NCI-H2107 treated with DMSO at 0.1 percent for 48 hours (cell line): ENCODE results near the gene NLRP6.
"Not testable (repeated sequence)": the region's sequence is repeated elsewhere in the genome, so short reads cannot be mapped to it uniquely, and the experiment has no call there.

ENCODE experiments used
- DNase-seq: peaks from one replicate; lab custom pipeline; 2025; ENCODE audit not compliant: unreplicated experiment; lab: John Stamatoyannopoulos, UW

The NLRP6 gene

DNA sequence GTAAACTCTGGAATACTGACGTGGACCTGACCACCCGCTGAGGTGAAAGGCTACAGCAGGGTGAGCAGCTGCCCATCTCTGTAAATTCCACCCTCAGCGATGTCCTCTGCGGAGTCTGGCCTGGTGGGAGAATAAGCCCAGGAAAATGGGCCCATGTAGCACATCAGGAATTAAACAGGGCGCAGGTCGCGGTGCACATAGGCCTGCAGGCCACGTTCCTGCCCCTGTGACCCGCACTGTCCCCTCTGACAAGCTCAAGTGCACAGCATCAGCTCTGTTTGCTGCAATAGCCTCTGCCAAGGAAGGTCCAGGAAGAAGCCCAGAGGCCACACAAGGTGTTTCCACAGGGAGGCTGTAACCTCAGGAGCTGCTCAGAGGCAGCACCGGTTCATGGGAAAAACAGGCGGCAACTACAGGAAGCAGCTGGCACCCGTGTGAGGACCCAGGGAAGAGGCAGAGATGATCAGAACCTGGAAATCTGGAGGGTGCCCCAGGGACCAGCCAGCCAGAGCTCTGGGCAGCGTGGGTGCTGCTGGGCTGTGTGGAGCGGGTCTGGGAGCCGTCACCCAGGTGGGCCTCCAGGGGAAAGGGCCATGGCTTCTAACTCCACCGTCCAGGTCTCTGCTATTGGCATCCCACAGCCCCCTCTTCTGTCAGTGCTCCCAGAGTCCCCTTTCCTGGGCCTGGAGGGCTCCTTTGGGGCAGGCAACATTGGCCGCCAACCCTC, 28.6 kb downstream of the NLRP6 start:
- DNase-seq, result no peak

DNA sequence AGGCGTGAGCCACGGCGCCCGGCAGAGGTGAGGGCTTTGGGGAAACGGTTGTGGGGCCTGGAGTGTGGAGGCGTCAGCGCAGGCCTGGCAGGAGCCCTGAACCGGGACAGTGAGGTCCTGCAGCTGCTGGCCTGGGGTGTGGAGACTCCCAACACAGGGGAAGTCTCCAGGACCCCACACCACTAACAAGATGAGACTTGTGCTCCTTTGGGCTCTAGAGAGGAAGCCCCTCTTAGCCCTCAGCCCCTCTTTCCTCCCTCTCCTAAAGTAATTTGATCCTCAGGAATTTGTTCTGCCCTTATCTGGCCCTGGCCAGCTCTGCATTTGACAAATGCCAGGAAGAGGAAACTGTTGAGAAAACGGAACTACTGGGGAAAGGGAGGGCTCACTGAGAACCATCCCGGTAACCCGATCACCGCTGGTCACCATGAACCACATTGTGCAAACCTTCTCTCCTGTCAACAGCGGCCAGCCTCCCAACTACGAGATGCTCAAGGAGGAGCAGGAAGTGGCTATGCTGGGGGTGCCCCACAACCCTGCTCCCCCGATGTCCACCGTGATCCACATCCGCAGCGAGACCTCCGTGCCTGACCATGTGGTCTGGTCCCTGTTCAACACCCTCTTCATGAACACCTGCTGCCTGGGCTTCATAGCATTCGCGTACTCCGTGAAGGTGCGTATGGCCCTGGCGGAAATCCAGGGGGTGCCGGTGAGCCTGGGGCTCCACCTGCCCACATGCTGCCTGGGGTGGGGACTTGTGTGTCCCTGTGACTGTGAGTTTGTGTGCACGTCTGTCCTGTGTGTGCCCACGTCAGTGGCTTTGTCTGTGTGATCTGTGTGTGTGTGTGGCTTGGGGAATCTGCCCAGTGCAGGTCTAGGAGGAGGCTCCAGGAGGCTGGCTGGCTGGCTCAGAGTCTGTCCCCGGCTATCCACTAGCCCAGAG, 29.8 kb downstream of the NLRP6 start, which contains the start of gene IFITM2:
IFITM2 (plus strand) TSS at position 51 of the 943 bp plus-strand sequence; CDS start at position 428, 377 bp downstream.
- peak; percentile 24 for DNase-seq

DNA sequence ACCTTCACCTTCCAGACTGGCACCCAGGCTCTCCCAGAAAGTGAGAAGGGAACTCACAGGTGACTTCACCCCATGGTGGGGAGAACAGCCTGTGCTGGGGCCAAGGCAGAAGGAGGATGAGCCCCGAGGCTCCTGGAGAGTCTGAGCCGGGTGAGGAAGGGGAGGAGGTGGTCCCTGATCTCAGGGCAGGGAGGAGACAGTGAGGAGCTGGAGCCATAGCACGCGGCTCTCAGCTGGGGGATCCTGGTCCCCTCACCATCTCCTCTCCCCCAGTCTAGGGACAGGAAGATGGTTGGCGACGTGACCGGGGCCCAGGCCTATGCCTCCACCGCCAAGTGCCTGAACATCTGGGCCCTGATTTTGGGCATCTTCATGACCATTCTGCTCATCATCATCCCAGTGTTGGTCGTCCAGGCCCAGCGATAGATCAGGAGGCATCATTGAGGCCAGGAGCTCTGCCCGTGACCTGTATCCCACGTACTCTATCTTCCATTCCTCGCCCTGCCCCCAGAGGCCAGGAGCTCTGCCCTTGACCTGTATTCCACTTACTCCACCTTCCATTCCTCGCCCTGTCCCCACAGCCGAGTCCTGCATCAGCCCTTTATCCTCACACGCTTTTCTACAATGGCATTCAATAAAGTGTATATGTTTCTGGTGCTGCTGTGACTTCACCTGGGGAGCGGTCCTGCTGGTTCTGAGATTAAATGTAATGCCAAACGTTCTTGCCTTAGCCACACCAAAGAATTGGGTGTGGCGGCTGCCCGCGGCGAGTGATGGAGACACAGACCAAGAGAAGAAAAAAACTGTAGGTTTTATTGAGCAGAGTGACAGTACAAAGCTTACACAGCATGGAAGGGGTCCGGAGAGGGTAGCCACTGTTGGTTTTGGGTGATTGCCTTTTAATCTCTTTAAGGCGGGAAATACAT, 30.8 kb downstream of the NLRP6 start:
- not testable (repeated sequence) for DNase-seq

DNA sequence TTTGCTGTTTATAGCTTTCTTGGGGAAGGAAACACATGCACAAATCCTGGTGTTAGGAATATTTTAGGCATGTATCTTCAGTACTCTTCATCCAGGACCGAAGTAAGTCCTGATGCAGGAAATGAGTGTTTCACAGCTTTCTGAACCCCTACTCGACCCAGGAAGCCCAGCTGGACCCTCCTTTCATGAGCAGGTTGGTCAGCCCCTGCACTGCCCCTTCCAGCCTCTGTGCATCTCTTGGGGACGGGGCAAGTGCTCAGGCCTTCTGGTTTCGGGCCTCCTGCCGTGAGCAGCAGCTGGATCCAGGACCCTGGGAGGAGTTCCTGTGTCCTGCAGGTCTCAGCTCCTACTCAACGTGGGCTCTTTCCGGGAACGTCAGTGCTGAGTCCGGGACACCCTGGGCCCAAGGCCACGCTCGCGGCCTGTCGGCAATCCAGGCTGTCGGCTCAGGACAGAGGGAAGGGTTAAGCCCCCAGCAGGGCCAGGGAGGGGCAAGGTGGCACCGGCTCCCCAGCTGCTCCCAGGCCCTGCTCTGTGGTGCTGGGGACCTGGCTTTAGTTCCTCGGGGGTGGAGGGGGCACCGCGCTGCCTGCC, 31.9 kb downstream of the NLRP6 start:
- not testable (repeated sequence) for DNase-seq

DNA sequence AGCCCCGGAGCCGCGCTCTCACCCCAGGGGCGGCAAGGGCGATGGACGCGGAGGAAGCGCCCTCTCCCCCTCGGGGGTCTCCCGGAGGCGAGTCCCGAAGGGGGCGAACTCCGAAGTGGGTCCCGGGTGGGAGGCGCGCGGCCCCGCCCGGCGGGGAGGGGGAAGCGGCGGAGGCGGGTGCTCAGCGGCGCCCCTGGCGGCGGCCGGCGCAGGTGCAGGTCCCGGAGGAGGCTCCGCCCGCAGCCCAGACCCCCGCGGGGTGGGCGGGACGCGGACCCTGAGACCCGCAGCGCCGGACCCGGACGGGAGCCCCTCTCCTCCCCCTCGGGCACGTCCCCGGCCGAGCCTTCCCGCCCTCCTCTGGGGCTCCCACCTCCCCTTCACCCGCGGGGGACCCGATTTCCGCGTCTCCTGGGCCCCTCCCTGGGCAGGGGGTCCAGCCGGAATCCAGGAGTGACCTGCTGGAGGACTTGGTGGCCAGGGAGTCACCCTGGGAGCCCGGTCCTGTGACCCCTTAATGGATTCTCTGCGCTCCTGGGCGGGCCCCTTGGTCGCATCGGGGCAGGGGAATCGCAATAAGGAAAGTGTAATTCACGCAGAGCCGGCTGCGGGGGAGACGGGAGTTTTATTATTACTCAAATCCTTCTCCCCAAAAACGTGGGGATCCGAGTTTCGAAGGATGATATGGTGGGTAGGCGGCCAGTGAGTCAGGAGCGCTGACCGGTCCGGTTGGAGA, 33.0 kb downstream of the NLRP6 start:
- DNase-seq, result not testable (repeated sequence)

DNA sequence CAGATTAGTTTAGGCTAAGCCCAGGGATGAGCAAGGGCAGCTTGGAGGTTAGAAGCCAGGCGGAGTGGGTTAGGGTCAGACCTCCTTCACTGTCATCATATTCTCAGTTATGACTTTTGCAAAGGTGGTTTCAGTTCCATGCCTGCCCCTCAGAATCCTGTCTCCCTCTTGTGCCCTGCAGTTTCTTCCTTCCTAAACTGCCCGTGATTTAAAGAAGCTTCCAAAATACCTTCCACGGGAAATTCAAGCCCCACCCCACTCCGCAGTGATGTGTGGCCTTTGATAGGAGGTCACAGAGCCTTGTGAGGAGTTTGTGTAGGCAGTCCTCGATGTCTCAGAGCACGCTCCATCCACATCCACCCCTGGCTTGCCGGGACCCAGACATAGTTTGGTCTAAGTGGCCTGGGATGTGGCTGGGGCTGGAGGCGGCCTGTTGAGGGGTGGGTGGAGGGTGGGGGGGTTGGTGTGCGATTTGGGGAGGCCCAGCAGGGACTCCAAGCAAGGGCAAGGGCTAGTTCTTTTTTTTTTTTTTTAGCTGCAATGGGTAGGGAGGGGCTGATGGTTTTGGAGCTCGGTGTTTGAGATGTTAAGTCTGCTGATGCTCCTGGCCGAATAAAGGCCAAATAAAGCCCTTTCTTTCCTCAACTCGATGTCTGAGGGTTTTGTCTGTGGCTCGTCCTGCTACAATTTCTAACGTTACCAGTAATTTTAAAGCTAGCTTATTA, 34.0 kb downstream of the NLRP6 start:
- no peak for DNase-seq

DNA sequence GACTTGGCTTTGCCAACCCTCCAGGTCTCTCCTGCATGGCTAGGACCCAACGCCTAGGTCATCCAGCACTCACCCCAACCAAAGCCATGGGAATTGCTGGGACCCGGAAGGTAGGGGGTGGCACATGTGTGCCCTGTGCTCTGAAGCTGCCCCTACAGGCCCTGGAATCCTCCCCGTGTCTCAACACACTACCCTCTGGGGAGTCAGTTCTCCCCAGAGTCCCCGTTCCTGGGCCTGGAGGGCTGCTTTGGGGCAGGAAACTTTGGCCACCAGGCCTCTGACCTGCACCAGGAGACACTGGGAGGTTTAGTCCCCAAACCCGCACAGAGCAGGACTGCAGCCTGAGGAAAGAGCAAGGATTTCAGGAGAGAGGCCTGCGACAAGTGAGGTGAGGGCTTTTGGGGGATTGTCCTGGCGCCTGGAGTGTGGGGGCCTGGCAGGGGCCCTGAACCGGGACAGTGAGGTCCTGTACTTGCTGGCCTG, 35.1 kb downstream of the NLRP6 start:
- DNase-seq, result no peak

DNA sequence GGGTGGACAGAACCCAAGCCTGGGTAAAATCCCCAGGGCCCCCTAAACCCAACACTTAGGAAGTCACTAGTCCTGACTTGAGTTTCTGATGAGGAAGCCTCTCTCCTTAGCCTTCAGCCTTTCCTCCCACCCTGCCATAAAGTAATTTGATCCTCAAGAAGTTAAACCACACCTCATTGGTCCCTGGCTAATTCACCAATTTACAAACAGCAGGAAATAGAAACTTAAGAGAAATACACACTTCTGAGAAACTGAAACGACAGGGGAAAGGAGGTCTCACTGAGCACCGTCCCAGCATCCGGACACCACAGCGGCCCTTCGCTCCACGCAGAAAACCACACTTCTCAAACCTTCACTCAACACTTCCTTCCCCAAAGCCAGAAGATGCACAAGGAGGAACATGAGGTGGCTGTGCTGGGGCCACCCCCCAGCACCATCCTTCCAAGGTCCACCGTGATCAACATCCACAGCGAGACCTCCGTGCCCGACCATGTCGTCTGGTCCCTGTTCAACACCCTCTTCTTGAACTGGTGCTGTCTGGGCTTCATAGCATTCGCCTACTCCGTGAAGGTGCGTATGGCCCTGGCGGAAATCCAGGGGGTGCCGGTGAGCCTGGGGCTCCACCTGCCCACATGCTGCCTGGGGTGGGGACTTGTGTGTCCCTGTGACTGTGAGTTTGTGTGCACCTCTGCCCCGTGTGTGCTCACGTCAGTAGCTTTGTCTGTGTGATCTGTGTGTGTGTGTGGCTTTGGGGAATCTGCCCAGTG, 35.8 kb downstream of the NLRP6 start, which contains the start of gene IFITM1:
IFITM1 (plus strand) TSS at position 254 of the 767 bp plus-strand sequence; CDS start at position 385, 131 bp downstream.
- DNase-seq, result peak; percentile 8

DNA sequence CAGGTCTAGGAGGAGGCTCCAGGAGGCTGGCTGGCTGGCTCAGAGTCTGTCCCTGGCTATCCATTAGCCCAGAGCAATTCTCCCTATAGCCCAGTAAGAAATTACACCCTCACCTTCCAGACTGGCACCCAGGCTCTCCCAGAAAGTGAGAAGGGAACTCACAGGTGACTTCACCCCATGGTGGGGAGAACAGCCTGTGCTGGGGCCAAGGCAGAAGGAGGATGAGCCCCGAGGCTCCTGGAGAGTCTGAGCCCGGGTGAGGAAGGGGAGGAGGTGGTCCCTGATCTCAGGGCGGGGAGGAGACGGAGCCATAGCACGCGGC, 36.3 kb downstream of the NLRP6 start:
- not testable (repeated sequence) for DNase-seq

DNA sequence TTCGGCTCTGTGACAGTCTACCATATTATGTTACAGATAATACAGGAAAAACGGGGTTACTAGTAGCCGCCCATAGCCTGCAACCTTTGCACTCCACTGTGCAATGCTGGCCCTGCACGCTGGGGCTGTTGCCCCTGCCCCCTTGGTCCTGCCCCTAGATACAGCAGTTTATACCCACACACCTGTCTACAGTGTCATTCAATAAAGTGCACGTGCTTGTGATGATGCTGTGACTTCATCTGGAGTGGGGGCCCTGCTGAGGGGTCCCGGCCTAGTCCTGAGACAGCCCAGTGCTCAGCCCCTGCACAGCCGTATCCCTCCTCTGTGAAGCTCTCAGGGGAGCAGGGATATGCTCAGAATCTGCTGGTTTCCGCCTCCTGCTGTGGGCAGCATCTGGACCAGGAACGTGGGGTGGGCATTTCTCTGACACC, 36.9 kb downstream of the NLRP6 start:
- no peak for DNase-seq

DNA sequence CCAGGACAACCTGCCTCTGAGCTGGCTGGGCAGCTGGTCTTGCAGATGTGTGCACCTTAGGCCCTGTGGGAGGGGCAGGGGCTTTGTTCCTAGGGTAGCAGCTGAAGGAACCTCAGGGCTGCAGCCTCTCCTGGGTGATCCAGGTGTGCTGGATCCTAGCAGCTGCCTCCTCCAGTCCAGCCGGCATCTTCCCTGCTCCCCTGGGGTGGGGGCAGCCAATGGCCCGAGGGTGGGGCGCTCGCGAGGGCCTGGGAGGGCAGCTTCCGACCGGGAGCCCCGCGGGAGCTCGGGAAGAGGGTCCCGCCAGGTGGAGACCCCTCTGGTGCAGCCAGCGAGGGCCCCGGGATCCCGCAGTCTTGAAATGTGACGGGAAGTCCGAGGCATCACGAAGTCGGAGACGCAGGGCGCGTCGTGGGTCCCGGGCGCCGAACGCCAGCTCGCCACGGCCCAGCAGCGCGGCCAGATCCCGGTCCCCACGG, 37.3 kb downstream of the NLRP6 start:
- no peak for DNase-seq

DNA sequence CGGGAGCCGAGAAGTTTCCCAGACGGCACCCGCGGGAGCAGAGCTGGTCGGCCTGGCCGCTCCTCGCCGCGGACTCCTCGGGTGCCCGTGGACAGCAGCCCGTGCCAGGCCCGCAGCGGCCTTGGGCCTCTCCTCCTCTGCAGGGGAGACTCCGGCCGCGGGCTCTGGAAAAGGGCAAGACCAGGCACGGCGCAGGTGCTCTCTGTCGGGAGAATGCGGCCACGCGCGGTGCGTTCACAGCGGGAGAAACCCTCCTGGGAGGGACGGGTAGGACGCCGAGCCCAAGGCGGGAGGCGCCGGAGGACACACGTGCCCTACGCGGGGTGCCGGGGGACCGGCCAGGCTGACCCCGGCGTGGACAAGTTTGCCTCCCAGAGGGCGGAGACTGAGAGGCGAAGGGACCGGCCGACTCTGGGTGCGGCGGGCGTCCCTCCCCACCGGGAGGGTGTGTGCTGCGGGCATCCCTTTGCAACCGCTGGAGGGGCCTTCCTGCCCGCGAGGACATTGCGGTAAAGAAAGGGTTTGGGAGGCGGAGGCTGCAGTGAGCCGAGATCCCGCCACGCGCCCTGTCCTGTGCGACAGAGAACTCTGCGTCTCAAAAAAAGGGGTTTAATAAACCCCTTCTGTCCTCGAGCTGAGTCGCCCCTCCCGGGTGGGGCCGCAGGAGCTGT, 38.0 kb downstream of the NLRP6 start:
- DNase-seq, result no peak

DNA sequence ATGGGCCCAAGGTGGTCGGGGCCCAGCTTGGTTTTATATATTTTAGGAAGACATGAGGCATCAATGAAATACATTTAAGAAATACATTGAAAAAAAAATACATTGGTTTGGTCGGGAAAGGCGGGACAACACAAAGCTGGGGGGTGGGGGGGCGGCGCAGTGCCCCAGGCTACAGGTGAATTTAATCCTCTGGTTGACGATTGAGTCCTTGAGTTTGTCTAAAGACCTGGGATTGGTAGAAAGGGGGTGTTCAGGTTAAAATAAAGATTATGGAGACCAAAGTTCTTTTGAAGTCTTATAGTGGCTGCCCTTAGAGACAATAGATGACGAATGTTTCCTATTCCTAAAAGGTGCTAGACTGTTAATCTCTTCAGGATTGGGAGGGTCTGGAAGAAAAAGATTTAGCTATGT, 38.7 kb downstream of the NLRP6 start:
- no peak for DNase-seq

DNA sequence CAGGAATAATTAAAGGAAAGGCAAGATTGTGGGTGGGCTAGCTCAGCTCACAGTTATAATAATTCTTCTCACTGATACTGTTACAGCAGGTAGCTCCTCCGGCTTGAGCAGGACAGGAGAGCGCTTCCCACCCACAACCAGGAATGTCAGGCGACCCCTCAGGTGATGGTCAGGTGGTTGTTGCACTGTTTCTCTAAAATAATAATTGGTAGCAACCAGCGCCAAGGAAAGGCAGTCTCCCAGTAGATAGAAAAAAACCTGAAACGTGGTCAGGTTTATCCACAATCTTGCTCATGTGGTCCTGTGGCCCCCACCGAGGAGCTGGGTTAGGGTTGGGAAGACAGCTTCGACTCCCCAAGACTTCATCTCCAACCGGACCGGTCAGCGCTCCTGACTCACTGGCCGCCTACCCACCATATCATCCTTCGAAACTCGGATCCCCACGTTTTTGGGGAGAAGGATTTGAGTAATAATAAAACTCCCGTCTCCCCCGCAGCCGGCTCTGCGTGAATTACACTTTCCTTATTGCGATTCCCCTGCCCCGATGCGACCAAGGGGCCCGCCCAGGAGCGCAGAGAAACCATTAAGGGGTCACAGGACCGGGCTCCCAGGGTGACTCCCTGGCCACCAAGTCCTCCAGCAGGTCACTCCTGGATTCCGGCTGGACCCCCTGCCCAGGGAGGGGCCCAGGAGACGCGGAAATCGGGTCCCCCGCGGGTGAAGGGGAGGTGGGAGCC, 39.6 kb downstream of the NLRP6 start:
- DNase-seq, result not testable (repeated sequence)

DNA sequence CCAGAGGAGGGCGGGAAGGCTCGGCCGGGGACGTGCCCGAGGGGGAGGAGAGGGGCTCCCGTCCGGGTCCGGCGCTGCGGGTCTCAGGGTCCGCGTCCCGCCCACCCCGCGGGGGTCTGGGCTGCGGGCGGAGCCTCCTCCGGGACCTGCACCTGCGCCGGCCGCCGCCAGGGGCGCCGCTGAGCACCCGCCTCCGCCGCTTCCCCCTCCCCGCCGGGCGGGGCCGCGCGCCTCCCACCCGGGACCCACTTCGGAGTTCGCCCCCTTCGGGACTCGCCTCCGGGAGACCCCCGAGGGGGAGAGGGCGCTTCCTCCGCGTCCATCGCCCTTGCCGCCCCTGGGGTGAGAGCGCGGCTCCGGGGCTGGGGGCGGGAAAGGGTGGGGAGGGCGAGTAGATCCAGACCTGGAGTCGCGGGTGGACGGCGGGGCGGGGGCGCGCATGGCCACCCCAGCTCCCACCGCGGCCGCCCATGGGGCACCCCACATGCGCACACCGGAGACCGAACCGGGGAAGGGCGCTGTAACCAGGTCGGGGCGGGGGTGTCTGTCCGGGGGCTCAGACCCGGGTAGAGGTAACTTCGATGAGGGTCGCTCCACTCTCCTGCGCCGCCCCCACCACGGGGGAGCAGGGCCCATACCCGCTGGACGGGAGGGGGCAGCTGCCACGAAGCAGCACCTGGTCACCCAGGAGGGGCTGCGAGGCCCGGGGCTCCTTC, 40.4 kb downstream of the NLRP6 start:
- not testable (repeated sequence) for DNase-seq
